ENCODE measurements around the gene NISCH. TPM values are rescaled to one million over a fixed set of nuclear protein-coding genes. Genes with fewer than 3 reads are reported as not detected.

The NISCH gene
- total RNA-seq, 1 donor from 2014 or later, result 62.5 TPM

- H3K36me3 ChIP-seq (ENCODE audit: control insufficient read depth, insufficient read depth, low read length), result no peaks in the 10 kb centered on the region
- no peak for DNase-seq (ENCODE audit: low read depth)
- no peak for TF ChIP-seq CTCF (IDR thresholded peaks at IDR 0.05; ENCODE audit: insufficient read depth, low read length, poor library complexity, severe bottlenecking)
- peaks cover 5% of the 10 kb centered on the region for H3K27me3 ChIP-seq (ENCODE audit: control insufficient read depth, insufficient read depth, low read length)
- no peak overlapping the region for H3K4me3 ChIP-seq (ENCODE audit: low read depth, low read length)
Measured at GRCh38 chr3:52443791-52444687, 11.4 kb upstream of the NISCH start.

GRCh38 chr3:52444860-52445793 lies 10.3 kb upstream of the NISCH start, which contains the start of gene SEMA3G:
Gene SEMA3G, minus strand, starts transcription at chr3:52445103. Its CDS starts 76 bp downstream, at chr3:52445027.
- peak; percentile 60 for TF ChIP-seq CTCF (IDR thresholded peaks at IDR 0.05; ENCODE audit: insufficient read depth, low read length, poor library complexity, severe bottlenecking)
- Histone ChIP-seq H3K27me3 (ENCODE audit: control insufficient read depth, insufficient read depth, low read length) (peaks cover 5% of the 10 kb centered on the region), H3K36me3 (ENCODE audit: control insufficient read depth, insufficient read depth, low read length) (no peaks in the 10 kb centered on the region), H3K4me3 (ENCODE audit: low read depth, low read length) (no peak within 1 kb of the TSS)
- DNase-seq (ENCODE audit: low read depth), result no peak

DNA sequence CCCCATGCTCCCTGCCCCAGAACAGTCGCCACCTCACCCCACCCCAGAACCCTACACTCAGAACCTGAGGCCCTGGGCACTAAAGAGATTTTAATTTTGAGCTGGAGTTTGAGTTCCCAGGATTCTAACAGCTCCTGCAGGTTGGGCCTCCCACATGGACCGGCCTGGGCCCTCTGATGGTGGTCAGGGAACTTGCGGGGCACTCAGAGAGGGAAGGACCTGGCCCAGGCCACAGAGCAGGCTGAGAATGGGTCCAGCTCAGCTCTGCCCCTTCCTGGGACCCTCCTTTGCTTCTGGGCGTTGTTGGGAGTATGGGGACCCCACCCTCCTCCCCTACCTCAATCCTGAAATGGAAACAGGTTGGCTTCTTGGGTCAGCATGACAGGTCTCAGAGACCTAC lies 9.4 kb upstream of the NISCH start:
- DNase-seq (ENCODE audit: low read depth), result no peak
- H3K4me3 ChIP-seq (ENCODE audit: low read depth, low read length), result no peak overlapping the region
- H3K27me3 ChIP-seq (ENCODE audit: control insufficient read depth, insufficient read depth, low read length), result peaks cover 5% of the 10 kb centered on the region
- no peak for TF ChIP-seq CTCF (IDR thresholded peaks at IDR 0.05; ENCODE audit: insufficient read depth, low read length, poor library complexity, severe bottlenecking)
- H3K36me3 ChIP-seq (ENCODE audit: control insufficient read depth, insufficient read depth, low read length), result no peaks in the 10 kb centered on the region

GRCh38 chr3:52446631-52447511 lies 8.5 kb upstream of the NISCH start:
- Histone ChIP-seq H3K36me3 (ENCODE audit: control insufficient read depth, insufficient read depth, low read length) (no peaks in the 10 kb centered on the region), H3K27me3 (ENCODE audit: control insufficient read depth, insufficient read depth, low read length) (peaks cover 5% of the 10 kb centered on the region), H3K4me3 (ENCODE audit: low read depth, low read length) (no peak overlapping the region)
- no peak for DNase-seq (ENCODE audit: low read depth)
- peak; percentile 99 for TF ChIP-seq CTCF (IDR thresholded peaks at IDR 0.05; ENCODE audit: insufficient read depth, low read length, poor library complexity, severe bottlenecking)

Data from kidney epithelial cell (primary cell).